Uterus (tissue), 2 donors: Measurements from ENCODE around the gene TDRD9.

Experiments used
- POLR2A ChIP-seq, 2 donors: fragments of 450-650 bp; IDR thresholded peaks; one replicate each; pipeline ENCODE4 v1.6.1; 2016; ENCODE audit warnings: antibody characterized with exemption in 2 of 2, mild to moderate bottlenecking in 1 of 2, moderate library complexity in 1 of 2
- TF ChIP-seq, protein P1 (sequence below), 4 experiments: fragments of 200-600 bp in 2 of 4; fragments of 450-650 bp in 2 of 4; sonication (generic) in 2 of 4; IDR thresholded peaks; one replicate each; pipeline ENCODE4 v1.5.1; 2016 to 2019; ENCODE audit warnings: antibody characterized with exemption in 4 of 4, mild to moderate bottlenecking in 2 of 4, moderate library complexity in 1 of 4

GRCh38 chr14:104004849-104005248 is 76.6 kb downstream of the TDRD9 start:
- TF ChIP-seq, protein P1, sequence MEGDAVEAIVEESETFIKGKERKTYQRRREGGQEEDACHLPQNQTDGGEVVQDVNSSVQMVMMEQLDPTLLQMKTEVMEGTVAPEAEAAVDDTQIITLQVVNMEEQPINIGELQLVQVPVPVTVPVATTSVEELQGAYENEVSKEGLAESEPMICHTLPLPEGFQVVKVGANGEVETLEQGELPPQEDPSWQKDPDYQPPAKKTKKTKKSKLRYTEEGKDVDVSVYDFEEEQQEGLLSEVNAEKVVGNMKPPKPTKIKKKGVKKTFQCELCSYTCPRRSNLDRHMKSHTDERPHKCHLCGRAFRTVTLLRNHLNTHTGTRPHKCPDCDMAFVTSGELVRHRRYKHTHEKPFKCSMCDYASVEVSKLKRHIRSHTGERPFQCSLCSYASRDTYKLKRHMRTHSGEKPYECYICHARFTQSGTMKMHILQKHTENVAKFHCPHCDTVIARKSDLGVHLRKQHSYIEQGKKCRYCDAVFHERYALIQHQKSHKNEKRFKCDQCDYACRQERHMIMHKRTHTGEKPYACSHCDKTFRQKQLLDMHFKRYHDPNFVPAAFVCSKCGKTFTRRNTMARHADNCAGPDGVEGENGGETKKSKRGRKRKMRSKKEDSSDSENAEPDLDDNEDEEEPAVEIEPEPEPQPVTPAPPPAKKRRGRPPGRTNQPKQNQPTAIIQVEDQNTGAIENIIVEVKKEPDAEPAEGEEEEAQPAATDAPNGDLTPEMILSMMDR (IDR thresholded peaks at IDR 0.05): no peak
- TF ChIP-seq POLR2A (IDR thresholded peaks at IDR 0.05): no peak
